Measurements from ENCODE around the gene C19orf25. TPM values are rescaled to one million over a fixed set of nuclear protein-coding genes. Genes with fewer than 3 reads are reported as not detected.
A peak's percentile ranks its signal among the peaks of the same experiment; 100 is the strongest.
"Not testable (repeated sequence)": the region's sequence is repeated elsewhere in the genome, so short reads cannot be mapped to it uniquely, and the experiment has no call there.

The C19orf25 gene
- total RNA-seq, 2 donors from 2014 or later = 16.2 to 17.3 TPM

GRCh38 chr19:1441022-1441426, 38.0 kb downstream of the C19orf25 start:
- intact Hi-C loops (cut with DNase I) = no loop called here
- DNase-seq (ENCODE audit: low spot score) = no peak

GRCh38 chr19:1440418-1440801, 38.6 kb downstream of the C19orf25 start:
- DNase-seq (ENCODE audit: low spot score) = no peak
- intact Hi-C loops (cut with DNase I) = no loop called here

- DNase-seq (ENCODE audit: low spot score); intact Hi-C loops (cut with DNase I): not testable (repeated sequence)
These were observed 39.2 kb downstream of the C19orf25 start for GRCh38 chr19:1439525-1440417.

- intact Hi-C loops (cut with DNase I) = no loop called here
- DNase-seq (ENCODE audit: low spot score) = no peak
These were observed 40.1 kb downstream of the C19orf25 start for GRCh38 chr19:1438933-1439354.

GRCh38 chr19:1438035-1438932, 40.7 kb downstream of the C19orf25 start, which contains the start of gene RPS15:
Gene RPS15 (plus strand): TSS chr19:1438396. CDS start chr19:1438426, 30 bp downstream.
- peak; percentile 99 for DNase-seq (ENCODE audit: low spot score)
- intact Hi-C loops (cut with DNase I) = no loop called here

- DNase-seq (ENCODE audit: low spot score) = no peak
- intact Hi-C loops (cut with DNase I) = loop anchor here in 1 of 2 donors (2.0 kb wide), 1 partner anchor 71 kb away; no protein-coding TSS in a partner anchor
These were observed 41.4 kb downstream of the C19orf25 start for GRCh38 chr19:1437609-1438008.

- intact Hi-C loops (cut with DNase I) = no loop called here
- no peak for DNase-seq (ENCODE audit: low spot score)
These were observed 43.5 kb downstream of the C19orf25 start for GRCh38 chr19:1435378-1435989.

- DNase-seq (ENCODE audit: low spot score) = no peak
- intact Hi-C loops (cut with DNase I) = no loop called here
These were observed 44.4 kb downstream of the C19orf25 start for GRCh38 chr19:1434577-1435060.

GRCh38 chr19:1434040-1434366, 45.0 kb downstream of the C19orf25 start:
- DNase-seq (ENCODE audit: low spot score) = no peak
- intact Hi-C loops (cut with DNase I) = no loop called here

- intact Hi-C loops (cut with DNase I) = no loop called here
- no peak for DNase-seq (ENCODE audit: low spot score)
These were observed 45.6 kb downstream of the C19orf25 start for GRCh38 chr19:1433119-1434039.

- intact Hi-C loops (cut with DNase I) = no loop called here
These were observed 46.5 kb downstream of the C19orf25 start for GRCh38 chr19:1432507-1432887.

GRCh38 chr19:1431759-1432506, 47.1 kb downstream of the C19orf25 start:
- intact Hi-C loops (cut with DNase I) = no loop called here
- DNase-seq (ENCODE audit: low spot score) = no peak

More at GRCh38 chr19:1432507-1432887, 46.5 kb downstream of the C19orf25 start:
- DNase-seq (ENCODE audit: low spot score) = no peak

- intact Hi-C loops (cut with DNase I) = no loop called here
These were observed 48.8 kb downstream of the C19orf25 start for GRCh38 chr19:1430246-1430645.

GRCh38 chr19:1429750-1430149, 49.3 kb downstream of the C19orf25 start:
- no peak for DNase-seq (ENCODE audit: low spot score)
- intact Hi-C loops (cut with DNase I) = no loop called here

More at GRCh38 chr19:1430246-1430645, 48.8 kb downstream of the C19orf25 start:
- no peak for DNase-seq (ENCODE audit: low spot score)

GRCh38 chr19:1428738-1429391, 50.1 kb downstream of the C19orf25 start:
- DNase-seq (ENCODE audit: low spot score) = no peak
- intact Hi-C loops (cut with DNase I) = no loop called here

- intact Hi-C loops (cut with DNase I) = no loop called here
These were observed 51.6 kb downstream of the C19orf25 start for GRCh38 chr19:1427221-1427920.

GRCh38 chr19:1426736-1427135, 52.3 kb downstream of the C19orf25 start:
- intact Hi-C loops (cut with DNase I) = no loop called here
- DNase-seq (ENCODE audit: low spot score) = no peak

More at GRCh38 chr19:1427221-1427920, 51.6 kb downstream of the C19orf25 start:
- DNase-seq (ENCODE audit: low spot score) = no peak
